ENCODE results near the gene POLD3.
"Not testable (repeated sequence)": the region's sequence is repeated elsewhere in the genome, so short reads cannot be mapped to it uniquely, and the experiment has no call there.

POLD3 gene

GRCh38 chr11:74637700-74638099 lies 45.3 kb downstream of the POLD3 start:
- no peak for DNase-seq (ENCODE audit: low read depth)

- DNase-seq (ENCODE audit: low read depth), result no peak
Measured at GRCh38 chr11:74638869-74639268, 46.5 kb downstream of the POLD3 start.

GRCh38 chr11:74639533-74639932 lies 47.2 kb downstream of the POLD3 start:
- no peak for DNase-seq (ENCODE audit: low read depth)

- no peak for DNase-seq (ENCODE audit: low read depth)
Measured at GRCh38 chr11:74641289-74641688, 48.9 kb downstream of the POLD3 start.

GRCh38 chr11:74641905-74642304 lies 49.5 kb downstream of the POLD3 start:
- no peak for DNase-seq (ENCODE audit: low read depth)

GRCh38 chr11:74642912-74643311 lies 50.5 kb downstream of the POLD3 start:
- DNase-seq (ENCODE audit: low read depth), result no peak

GRCh38 chr11:74644081-74644480 lies 51.7 kb downstream of the POLD3 start:
- no peak for DNase-seq (ENCODE audit: low read depth)

- DNase-seq (ENCODE audit: low read depth), result no peak
Measured at GRCh38 chr11:74646215-74646614, 53.8 kb downstream of the POLD3 start.

- DNase-seq (ENCODE audit: low read depth), result no peak
Measured at GRCh38 chr11:74646954-74647353, 54.6 kb downstream of the POLD3 start.

GRCh38 chr11:74647404-74647803 lies 55.0 kb downstream of the POLD3 start:
- DNase-seq (ENCODE audit: low read depth), result no peak

- DNase-seq (ENCODE audit: low read depth), result no peak
Measured at GRCh38 chr11:74647831-74648230, 55.4 kb downstream of the POLD3 start.

GRCh38 chr11:74648894-74649293 lies 56.5 kb downstream of the POLD3 start:
- no peak for DNase-seq (ENCODE audit: low read depth)

- no peak for DNase-seq (ENCODE audit: low read depth)
Measured at GRCh38 chr11:74650498-74650897, 58.1 kb downstream of the POLD3 start.

GRCh38 chr11:74654976-74655375 lies 62.6 kb downstream of the POLD3 start:
- no peak for DNase-seq (ENCODE audit: low read depth)

- DNase-seq (ENCODE audit: low read depth), result not testable (repeated sequence)
Measured at GRCh38 chr11:74659124-74659523, 66.7 kb downstream of the POLD3 start.

- no peak for DNase-seq (ENCODE audit: low read depth)
Measured at GRCh38 chr11:74662487-74663103, 70.2 kb downstream of the POLD3 start.

- DNase-seq (ENCODE audit: low read depth), result no peak
Measured at GRCh38 chr11:74663315-74663714, 70.9 kb downstream of the POLD3 start.

GRCh38 chr11:74669211-74670160 lies 77.1 kb downstream of the POLD3 start:
- no peak for DNase-seq (ENCODE audit: low read depth)

GRCh38 chr11:74670171-74670570 lies 77.8 kb downstream of the POLD3 start:
- no peak for DNase-seq (ENCODE audit: low read depth)

- no peak for DNase-seq (ENCODE audit: low read depth)
Measured at GRCh38 chr11:74671520-74672196, 79.3 kb downstream of the POLD3 start.

- no peak for DNase-seq (ENCODE audit: low read depth)
Measured at GRCh38 chr11:74672332-74672955, 80.1 kb downstream of the POLD3 start.

GRCh38 chr11:74672956-74673692 lies 80.7 kb downstream of the POLD3 start:
- DNase-seq (ENCODE audit: low read depth), result no peak

Measured in stimulated activated CD8-positive, alpha-beta memory T cell treated with anti-CD3 and anti-CD28 coated beads, Interleukin-7, amount 100 ng/mL, for 24 hours (primary cell).